DOHH2 (cell line): ENCODE data around the gene XKRX.

ENCODE experiments used
- H3F3A ChIP-seq: fragments of 200-600 bp; sonication (generic), shearing (Covaris generic); 2 replicates; pipeline ENCODE4 v1.6.0; 2016; ENCODE audit warnings: antibody characterized with exemption, mild to moderate bottlenecking; ENCODE audit not compliant: control insufficient read depth, insufficient read depth
- H3K27ac ChIP-seq: fragments of 200-600 bp; sonication (generic); 2 replicates; pipeline ENCODE4 v1.5.1; 2014; ENCODE audit warnings: low read depth, mild to moderate bottlenecking, low read length, moderate library complexity
- H3K27me3 ChIP-seq: fragments of 200-600 bp; sonication (generic); 2 replicates; pipeline ENCODE4 v1.6.1; 2014; ENCODE audit warnings: mild to moderate bottlenecking, low read length, mixed read lengths; ENCODE audit not compliant: control insufficient read depth
- H3K36me3 ChIP-seq: fragments of 200-600 bp; sonication (generic); 2 replicates; pipeline ENCODE4 v1.6.1; 2014; ENCODE audit warnings: mild to moderate bottlenecking, low read length, moderate library complexity, mixed read lengths; ENCODE audit not compliant: control insufficient read depth
- H3K4me1 ChIP-seq: fragments of 200-600 bp; sonication (generic); 2 replicates; pipeline ENCODE4 v1.6.1; 2014; ENCODE audit warnings: mild to moderate bottlenecking, low read length, mixed read lengths; ENCODE audit not compliant: control insufficient read depth
- H3K4me2 ChIP-seq: fragments of 200-600 bp; sonication (generic); 2 replicates; pipeline ENCODE4 v1.6.0; 2014; ENCODE audit warnings: mild to moderate bottlenecking, low read length, moderate library complexity
- H3K4me3 ChIP-seq: fragments of 200-600 bp; sonication (generic); 2 replicates; pipeline ENCODE4 v1.5.1; 2014; ENCODE audit warnings: mild to moderate bottlenecking, low read length, mixed read lengths
- H3K79me2 ChIP-seq: fragments of 200-600 bp; sonication (generic); 2 replicates; pipeline ENCODE4 v1.6.1; 2014; ENCODE audit warnings: mild to moderate bottlenecking, low read length, mixed read lengths; ENCODE audit not compliant: control insufficient read depth
- H3K9me2 ChIP-seq: fragments of 200-600 bp; sonication (generic); replicated peaks from 2 replicates; pipeline ENCODE4 v1.6.1; 2014; ENCODE audit warnings: mild to moderate bottlenecking, low read length, mixed read lengths; ENCODE audit not compliant: control insufficient read depth
- H3K9me3 ChIP-seq: fragments of 200-600 bp; sonication (generic); 2 replicates; pipeline ENCODE4 v1.6.1; 2014; ENCODE audit warnings: antibody characterized with exemption, low read length, mixed read lengths; ENCODE audit not compliant: control insufficient read depth, insufficient read depth
- H4K20me1 ChIP-seq: fragments of 200-600 bp; sonication (generic); 2 replicates; pipeline ENCODE4 v1.6.0; 2014; ENCODE audit warnings: low read depth, mild to moderate bottlenecking, antibody characterized with exemption, low read length, moderate library complexity; ENCODE audit not compliant: control insufficient read depth, insufficient read depth
- CTCF ChIP-seq: fragments of 200-600 bp; sonication (generic); IDR thresholded peaks from one replicate; pipeline ENCODE4 v1.5.1; 2014; ENCODE audit warnings: antibody characterized with exemption, mild to moderate bottlenecking, low read depth, low read length; ENCODE audit not compliant: poor library complexity, severe bottlenecking
- EZH2phosphoT487 ChIP-seq: fragments of 200-600 bp; sonication (generic); IDR thresholded peaks from 2 replicates; pipeline ENCODE4 v1.6.1; 2017; ENCODE audit warnings: borderline replicate concordance, mild to moderate bottlenecking, antibody characterized with exemption, low read length, moderate library complexity, mixed read lengths

XKRX gene

GRCh38 chrX:100962811-100963210 is 34.1 kb upstream of the XKRX start:
- Histone ChIP-seq H3K27ac (no peak overlapping the region), H3K4me1 (no peaks in the 10 kb centered on the region), H4K20me1 (no peaks in the 10 kb centered on the region), H3K4me3 (no peak overlapping the region), H3K4me2 (no peak overlapping the region), H3K9me3 (no peaks in the 10 kb centered on the region), H3K36me3 (no peaks in the 10 kb centered on the region), H3F3A (no peaks in the 10 kb centered on the region), H3K9me2 (no peaks in the 10 kb centered on the region), H3K79me2 (no peaks in the 10 kb centered on the region), H3K27me3 (no peaks in the 10 kb centered on the region)
- TF ChIP-seq EZH2phosphoT487 (no peak), CTCF (no peak)

GRCh38 chrX:100948557-100948956 is 19.8 kb upstream of the XKRX start:
- Histone ChIP-seq H3K79me2 (no peaks in the 10 kb centered on the region), H3K9me3 (no peaks in the 10 kb centered on the region), H3K4me1 (no peaks in the 10 kb centered on the region), H3K27ac (no peak overlapping the region), H3K9me2 (no peaks in the 10 kb centered on the region), H3K4me2 (no peak overlapping the region), H3F3A (no peaks in the 10 kb centered on the region), H3K27me3 (no peaks in the 10 kb centered on the region), H3K36me3 (no peaks in the 10 kb centered on the region), H3K4me3 (no peak overlapping the region), H4K20me1 (no peaks in the 10 kb centered on the region)
- no peak for TF ChIP-seq EZH2phosphoT487
- no peak for TF ChIP-seq CTCF

- no peaks in the 10 kb centered on the region for H3K9me2 ChIP-seq
- no peaks in the 10 kb centered on the region for H3K9me3 ChIP-seq
- no peak overlapping the region for H3K4me2 ChIP-seq
- H4K20me1 ChIP-seq = no peaks in the 10 kb centered on the region
- no peak overlapping the region for H3K4me3 ChIP-seq
- TF ChIP-seq EZH2phosphoT487 (no peak), CTCF (no peak)
- no peaks in the 10 kb centered on the region for H3K27me3 ChIP-seq
- no peak overlapping the region for H3K27ac ChIP-seq
- no peaks in the 10 kb centered on the region for H3F3A ChIP-seq
- no peaks in the 10 kb centered on the region for H3K4me1 ChIP-seq
- no peaks in the 10 kb centered on the region for H3K36me3 ChIP-seq
- H3K79me2 ChIP-seq = no peaks in the 10 kb centered on the region
Measured at GRCh38 chrX:100946299-100946927, 17.7 kb upstream of the XKRX start.
